Spleen (tissue), 7 donors: ENCODE measurements around the gene CLCNKA.

Source experiments
- CTCF ChIP-seq, 11 experiments: fragments of 200-600 bp in 7 of 11; fragments of 450-650 bp in 4 of 11; sonication (generic) in 4 of 11; IDR thresholded peaks in 8 of 11; conservative IDR thresholded peaks in 3 of 11; 1 replicate in 7 of 11; 2 replicates in 4 of 11; pipeline versions ENCODE4 v1.4.0 to v1.8.0; 2016 to 2021; ENCODE audit warnings: antibody characterized with exemption in 11 of 11, inconsistent platforms in 4 of 11, mild to moderate bottlenecking in 1 of 11
- POLR2A ChIP-seq, 3 donors: fragments of 450-650 bp; IDR thresholded peaks; one replicate each; pipeline ENCODE4 v1.5.1; 2017; ENCODE audit warnings: antibody characterized with exemption in 3 of 3, mild to moderate bottlenecking in 1 of 3
- POLR2AphosphoS5 ChIP-seq, 3 donors: sonication (generic); formaldehyde crosslinking; IDR thresholded peaks; one replicate each; pipeline ENCODE4 v1.5.1; 2017; ENCODE audit warnings: antibody characterized with exemption in 3 of 3
- donor health status: DM: no; HTN: no; CAD: no; lungs with moderate emphysema.
- donor health status: DM: no; HTN: no; CAD: no.
- donor health status: DM: no; HTN: no; CAD: no.

DNA sequence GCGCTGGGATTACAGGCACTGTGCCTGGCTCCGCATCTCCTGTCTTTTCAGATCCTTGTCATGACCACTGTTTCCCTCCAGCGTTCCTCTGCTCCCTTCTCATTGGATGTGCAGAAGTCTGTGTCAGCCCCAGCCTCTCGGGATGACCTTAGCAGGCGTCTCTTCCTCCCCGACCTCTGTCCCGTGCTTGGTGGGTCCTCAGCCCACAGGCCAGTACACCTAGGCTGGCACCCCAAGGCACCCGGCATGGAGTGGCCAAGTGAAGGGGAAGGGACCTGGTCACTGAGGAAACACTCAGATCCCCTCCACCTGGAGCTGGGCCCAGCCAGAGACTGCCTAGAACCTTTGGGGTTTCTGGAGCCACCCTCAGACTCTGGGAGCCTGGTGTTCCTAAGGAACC, 19.4 kb downstream of the CLCNKA start:
- TF ChIP-seq CTCF (IDR thresholded peaks at IDR 0.05 in 8 of 11, conservative IDR thresholded peaks at IDR 0.05 in 3 of 11) (no peak), POLR2A (IDR thresholded peaks at IDR 0.05) (no peak), POLR2AphosphoS5 (IDR thresholded peaks at IDR 0.05) (no peak)
